NCI-H128 (cell line): ENCODE results near the gene LPP.
"Not testable (repeated sequence)": the region's sequence is repeated elsewhere in the genome, so short reads cannot be mapped to it uniquely, and the experiment has no call there.

Experiments
- DNase-seq: peaks from one replicate; lab custom pipeline; 2025; ENCODE audit not compliant: unreplicated experiment; lab: John Stamatoyannopoulos, UW

The LPP gene

DNA sequence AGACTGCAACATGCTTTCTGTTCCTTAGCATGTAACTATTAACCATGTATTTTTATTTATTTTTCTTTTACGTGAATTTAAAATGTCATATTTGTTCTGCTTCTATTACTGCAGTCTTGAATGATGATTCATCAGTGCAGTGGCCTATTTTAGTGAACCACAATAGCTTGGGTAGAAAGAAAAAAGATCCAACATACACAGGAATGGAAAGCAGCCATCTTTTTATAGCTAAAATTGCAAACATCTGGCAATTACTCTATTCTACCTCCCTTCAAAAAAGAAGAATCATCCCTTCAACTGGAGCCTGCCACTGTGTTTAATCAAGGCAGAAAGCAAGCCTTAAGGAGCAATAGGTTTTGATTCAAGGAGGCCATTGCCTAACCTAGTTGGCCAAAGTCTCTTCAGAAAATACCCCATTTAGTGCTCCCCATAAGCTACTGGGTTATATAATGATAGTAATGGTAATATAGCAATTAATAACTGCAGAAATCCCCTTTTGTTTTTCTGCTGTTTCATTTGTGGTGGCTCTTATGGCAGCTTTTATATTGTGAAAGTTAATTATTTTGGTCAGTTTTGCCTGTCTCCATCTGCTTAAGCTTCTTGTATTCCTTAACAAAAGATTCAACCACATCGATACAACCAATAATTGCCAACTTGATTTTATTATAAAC, 267.3 kb downstream of the LPP start:
- DNase-seq = no peak

DNA sequence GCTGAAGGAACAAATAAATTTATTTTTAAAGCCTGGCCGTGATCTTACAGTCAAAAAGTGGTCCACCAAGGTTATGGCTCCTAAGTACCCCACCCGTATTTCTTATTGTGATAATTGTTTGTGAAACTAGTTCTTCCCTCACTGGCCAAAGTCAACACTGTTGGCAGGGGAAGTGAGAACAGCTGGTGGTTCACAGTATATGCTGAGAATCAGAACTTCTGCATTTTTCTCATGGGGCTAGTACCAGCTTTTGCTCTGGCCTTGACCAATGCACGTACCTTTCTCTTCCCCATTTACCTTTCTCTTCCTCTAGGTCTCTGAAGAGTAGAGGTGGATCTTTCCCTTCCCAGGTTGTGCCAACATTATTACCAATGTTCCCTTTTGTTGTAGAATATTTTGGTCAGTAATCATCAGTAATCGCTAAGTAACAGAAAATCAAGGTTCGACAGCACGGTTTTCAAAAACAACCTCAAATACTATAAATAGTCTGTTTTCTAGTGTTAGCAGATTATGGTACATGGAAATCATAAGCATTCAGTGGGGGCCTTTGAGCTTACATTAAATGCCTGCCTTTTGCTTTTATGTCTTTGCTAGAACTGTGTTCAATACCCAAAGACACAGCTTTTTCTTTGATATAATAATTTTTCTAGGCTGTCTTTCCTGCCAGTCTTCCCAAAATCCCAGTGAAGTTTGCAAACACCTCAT, 268.0 kb downstream of the LPP start:
- DNase-seq = no peak

DNA sequence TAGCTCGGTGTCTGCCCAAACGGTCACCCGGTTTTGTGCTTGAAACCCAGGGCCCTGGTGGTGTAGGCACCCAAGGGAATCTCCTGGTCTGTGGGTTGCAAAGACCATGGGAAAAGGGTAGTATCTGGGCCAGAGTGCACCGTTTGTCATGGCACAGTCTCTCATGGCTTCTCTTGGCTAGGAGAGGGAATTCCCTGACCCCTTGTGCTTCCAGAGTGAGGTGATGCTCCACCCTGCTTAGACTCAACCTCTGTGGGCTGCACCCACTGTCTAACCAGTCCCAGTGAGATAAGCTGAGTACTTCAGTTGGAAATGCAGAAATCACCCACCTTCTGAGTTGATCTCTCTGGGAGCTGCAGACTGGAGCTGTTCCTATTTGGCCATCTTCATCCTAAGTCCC, 274.0 kb downstream of the LPP start:
- not testable (repeated sequence) for DNase-seq

DNA sequence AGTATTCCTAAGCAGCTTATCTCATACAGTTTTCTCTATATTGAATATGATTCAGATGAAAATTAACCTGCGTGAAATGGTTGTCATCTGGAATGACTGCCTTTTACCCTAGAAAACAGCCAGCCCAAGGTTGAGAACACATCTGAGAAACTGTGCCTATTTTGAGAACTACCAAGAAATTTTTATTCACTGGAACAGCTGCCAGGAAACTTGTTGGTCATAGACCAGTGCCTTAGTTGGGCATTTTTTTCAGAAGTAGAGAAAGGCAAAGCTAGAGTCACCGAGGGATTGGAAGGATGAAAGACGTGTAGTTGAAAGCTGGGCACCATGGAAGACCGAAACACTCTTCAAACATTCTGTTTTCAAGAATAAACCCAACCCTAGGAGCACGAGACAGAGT, 277.1 kb downstream of the LPP start:
- no peak for DNase-seq

DNA sequence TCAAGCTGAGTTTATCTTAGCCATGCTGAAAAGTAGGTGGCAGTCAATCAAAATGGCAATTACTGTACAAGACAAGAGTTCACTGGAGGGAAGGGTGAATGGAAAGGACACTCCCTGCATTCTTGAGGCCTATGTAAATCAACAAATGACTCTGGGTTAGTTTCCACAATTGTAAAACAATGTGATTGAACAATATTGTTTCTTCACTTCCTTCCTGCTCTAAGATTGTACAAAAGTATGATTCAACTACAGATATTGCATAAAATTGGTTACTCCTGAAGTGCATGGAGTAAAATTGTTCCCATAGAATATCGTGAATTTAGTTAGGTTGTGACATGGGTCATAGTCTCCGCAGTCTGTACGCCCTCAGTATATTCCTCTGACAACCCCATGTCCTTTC, 277.6 kb downstream of the LPP start:
- DNase-seq = no peak

DNA sequence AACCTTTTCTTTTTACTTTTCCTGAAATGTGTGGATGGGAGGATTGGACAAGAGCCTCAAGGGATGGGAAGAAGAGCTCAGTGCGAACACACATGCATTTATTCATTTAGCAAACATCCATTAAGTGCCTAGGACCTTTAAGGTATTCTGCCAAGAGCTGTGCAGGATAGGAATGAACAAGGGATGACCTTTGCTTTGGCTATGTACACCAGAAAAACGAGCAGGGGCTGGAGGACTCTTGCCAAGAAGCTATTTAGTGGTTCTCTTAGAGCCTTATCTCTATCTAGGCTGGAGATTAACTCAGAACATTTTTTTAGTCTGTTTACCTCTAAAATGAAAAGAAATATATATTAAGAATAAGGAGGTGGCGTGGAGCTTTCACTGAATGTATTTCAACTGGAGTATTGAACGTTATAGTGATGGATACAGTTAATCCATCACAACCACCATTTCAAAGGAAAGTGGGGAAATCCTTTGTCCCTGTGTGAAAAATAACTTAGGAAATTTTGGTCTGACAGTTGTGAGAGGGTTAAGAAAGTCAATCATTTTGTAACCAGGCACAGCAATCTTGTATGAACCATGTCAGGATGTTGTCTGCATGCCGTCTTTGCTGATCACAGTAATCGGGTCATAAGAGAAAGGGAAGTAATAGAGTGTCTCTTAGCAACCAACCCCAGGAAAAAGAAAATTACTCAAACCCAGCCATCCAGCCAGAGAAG, 279.0 kb downstream of the LPP start:
- no peak for DNase-seq

DNA sequence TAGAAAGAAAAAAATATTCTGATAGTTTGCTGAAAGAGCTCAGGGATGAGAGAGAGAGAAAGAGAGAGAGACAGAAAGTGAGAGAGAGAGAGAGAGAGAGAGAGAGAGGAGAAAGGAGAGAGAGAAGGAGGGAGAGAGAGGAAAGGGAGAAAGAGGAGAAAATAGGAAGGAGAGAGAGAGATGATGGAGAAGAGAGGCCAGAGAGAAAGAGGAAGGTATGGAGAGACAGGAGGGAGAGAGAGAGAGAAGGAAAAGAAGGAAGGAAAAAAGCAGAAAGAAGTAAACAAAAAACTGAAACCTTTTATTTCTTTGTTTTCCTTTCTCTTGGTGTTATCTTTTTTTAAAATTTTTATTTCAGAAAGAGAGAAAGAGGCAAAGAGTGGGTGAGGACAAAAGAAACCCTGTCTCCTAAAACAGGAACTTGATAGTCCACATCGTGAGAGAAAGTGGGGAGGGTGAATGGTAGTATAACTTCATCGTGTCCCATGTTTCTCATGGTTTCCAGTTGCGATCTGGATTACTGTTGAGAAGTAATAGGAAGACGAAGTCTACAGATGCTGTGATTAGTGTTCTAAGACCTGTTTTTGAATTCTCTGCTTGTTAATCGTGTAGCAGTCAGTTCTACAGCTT, 279.7 kb downstream of the LPP start:
- DNase-seq = no peak

DNA sequence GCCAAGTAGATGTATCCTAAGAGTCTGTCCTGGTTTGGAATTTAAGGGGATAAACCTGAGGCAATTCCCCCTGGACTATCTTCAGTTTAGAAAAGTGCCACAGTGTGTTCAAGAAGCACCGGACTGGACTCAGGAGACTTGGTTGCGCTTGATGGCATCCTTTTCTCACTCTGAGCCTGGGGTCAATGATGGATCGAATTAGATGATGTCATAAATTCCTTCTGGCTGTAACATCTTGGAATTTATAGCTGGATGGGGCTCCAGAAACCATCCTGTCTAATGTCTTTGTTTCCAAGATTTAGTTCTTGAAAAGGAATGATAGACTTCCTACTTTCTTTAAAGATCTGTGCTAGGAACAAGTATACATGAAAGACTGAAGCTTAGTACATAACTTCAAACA, 280.6 kb downstream of the LPP start:
- DNase-seq = no peak

DNA sequence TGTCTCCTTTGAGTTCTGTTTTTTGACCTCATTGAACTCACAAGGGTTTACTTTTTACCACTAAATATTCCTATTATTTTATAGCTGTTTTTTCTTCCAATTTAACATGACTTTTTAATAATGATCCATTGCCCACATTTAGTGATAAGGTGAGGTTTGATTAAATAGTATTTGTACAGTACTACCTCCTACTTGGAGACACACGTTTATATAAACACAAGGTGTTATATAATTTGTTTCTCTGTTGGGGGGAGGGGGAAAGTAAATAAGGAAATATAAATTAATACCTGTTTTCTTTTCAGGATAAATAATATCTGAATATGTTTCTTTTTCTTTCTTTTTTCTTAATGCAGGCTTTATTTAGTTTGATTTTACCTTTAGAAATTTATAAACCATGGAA, 281.3 kb downstream of the LPP start:
- no peak for DNase-seq

DNA sequence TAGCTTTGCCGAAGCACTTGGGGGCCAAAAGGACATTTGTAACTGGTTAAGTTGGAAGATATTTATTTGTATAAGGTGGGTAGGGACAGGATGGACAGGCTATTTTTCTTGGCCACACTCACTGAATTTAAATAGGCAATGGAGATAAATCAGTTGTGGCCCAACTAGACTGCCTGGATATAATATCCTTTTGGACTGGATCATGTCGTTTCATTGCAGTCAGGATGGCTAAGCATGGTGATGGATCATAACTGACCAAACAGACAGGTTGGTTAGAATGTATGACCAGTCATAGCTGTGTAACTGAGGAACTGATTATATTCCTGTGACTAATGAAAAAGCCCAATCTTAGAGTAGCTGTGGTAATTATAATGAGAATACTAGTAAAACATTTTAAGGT, 284.0 kb downstream of the LPP start:
- no peak for DNase-seq

DNA sequence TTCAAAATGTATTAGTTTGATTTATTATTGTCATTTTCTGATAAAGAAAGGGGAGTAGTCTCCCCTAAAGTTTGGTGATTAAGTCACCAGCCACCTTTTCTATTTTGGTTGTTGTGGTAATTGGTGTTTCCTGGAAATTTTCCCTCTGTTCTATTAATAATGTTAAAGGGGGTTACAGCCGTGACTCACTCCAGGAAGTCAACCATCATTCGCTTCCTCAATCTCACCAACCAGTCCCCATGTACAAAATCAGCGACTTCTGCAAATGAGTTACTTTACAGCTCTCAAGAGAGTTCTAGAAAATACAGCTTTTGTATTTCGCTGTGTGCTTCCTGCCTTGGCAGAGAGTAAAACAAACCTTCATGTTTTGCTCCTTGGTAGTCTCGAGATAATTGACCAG, 285.1 kb downstream of the LPP start:
- DNase-seq = no peak

DNA sequence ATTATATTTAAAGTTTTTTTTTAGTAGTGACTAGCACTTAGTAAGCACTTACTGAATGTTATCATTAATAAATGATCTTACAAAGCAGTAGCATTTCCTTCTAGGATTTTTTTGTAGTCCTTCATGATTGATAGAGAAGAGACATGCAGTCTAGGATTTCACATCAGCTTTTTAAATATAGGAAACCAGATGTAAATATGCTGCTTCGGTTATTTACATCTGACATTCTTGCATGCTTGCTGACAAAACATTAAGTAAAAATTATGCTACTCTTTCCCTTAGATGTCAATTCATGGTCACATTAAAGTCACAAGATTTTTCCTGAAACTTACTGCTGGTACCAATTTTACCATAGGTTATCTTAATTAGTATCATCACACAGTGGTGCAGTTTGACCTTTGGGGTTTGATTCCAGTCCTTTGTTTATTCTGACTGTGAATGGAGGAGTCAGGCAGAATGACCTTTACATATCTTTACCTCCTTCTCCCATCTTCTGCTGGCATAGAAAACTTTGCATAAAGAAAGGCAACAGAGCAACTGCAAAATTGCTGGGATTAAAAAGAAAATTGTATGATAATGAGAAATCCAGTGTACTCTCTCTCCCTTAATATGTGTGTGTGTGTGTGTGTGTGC, 286.5 kb downstream of the LPP start:
- DNase-seq = no peak

DNA sequence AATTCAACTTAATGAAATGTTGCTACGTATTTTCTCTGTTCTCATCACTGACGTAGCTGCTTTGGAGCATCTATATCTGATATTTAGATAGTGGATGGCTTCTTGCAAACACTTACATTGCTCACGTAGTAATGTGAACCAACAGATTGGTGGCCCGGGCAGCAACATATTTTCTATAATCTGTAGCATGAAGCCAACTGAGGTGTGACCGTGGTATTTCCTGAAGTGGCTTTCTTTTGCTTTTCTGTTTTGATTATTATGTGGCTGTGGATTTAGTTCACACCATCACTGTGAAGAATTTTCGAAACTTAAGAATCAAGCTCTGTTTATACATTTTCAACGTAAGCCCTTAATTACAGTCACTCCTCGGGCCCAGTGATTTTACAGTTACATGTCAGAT, 288.5 kb downstream of the LPP start:
- no peak for DNase-seq

DNA sequence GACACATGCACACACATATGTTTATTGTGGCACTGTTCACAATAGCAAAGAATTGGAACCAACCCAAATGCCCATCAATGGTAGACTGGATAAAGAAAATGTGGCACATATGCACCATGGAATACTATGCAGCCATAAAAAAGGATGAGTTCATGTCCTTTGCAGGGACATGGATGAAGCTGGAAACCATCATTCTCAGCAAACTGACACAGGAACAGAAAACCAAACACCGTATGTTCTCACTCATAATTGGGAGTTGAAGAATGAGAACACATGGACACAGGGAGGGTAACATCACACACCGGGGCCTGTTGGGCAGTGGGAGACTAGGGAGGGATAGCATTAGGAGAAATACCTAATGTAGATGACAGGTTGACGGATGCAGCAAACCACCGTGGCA, 291.2 kb downstream of the LPP start:
- DNase-seq = not testable (repeated sequence)

DNA sequence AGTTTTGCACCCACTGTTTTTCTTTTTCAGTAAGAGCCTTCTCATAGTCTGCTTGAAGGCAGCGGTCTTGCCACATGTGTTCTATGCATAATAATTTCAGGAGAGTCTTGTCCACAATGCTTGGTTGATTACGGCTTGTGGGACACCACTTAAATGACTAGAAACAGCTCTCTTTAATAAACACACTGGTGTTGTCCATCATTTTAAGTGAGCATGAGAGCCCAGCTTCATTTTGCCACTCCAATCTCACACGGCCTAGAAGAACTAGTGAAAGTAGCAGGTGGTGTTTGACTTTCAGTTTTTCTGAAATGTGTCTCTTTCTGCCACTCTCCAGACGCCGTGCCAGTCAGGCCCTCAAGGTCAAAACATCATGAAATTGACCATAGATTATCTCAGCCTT, 292.1 kb downstream of the LPP start:
- no peak for DNase-seq

DNA sequence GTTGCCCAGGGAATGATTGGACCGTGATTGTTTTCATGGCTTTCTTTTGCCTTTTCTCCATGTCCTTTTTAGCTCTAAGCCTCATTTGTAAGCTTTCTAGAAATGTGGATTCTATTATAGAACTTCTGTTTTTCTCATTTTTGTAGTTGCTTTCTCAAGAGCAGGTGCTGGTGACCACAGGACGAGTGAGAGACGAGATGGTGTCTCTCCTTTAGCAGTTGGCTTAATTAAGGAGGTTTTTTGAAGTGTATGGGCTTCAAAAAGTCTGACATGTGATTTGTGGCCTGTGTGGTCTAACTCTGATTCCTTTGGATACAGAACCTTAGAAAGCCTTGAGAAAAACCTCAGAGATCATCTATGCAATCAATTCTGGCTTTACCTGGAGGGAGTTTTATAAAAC, 292.8 kb downstream of the LPP start:
- no peak for DNase-seq

DNA sequence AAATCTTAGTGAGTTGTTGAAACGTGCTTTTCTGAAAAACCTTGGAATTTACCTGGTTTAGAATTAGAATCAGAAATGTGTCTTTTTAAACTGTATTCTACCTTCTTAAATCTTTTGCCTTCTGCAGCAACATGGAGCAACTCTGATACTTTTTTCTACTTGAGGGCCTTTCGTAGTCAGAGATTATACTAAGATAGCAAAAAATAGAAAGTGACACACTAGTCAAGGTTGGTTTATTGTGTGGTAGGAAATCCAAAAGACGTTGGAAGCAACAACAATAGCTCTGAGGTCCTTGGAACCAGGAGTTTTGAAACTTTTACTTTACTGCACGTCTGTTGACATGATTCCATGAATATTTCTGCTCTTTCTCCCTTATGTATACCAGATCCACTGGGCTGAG, 294.9 kb downstream of the LPP start:
- no peak for DNase-seq

DNA sequence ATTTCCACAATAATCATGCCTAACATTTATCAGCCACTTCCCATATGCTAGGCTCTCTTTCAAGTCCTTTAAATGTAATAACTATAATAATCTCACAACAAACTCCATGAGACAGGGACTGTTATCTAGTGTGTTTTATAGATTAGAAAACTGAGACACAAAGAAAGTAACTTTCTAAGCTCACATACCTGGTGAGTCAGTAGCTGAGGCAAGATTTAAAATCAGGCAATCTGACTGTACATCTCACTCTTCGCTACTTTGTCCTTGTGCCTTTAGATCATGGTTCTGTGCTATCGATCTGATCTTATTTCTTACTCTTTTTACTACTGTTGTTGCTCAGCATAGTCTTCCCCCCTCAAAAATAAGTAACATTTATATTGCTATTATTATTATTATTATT, 295.5 kb downstream of the LPP start:
- no peak for DNase-seq

DNA sequence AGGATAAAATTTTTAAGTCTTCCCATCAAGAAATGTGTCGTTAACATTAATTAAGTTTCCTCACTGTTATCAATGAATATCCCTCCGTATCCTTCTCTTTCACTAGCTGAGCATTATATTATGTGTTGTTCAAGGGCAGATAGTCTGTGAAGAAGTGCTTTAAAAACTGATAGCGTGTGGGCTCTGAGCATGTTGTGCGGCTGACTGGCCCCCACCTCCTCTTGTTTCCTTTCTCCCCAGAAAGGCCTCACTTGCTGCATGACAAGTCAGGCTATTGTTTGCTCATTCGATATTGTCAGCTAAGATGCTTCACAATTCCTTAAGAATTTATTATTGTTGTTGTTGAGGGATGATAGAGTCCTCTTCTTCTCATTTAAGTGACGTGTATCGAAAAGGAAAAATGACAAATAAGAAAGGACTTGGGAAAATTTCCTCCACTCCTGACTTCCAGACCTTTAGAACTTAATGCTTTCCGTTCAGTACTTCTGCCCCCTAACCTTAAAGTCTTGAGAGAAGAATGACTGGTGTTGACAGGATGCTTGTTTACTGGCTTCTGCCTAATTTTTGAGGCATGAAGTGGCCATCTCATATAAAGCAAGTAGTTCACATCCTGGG, 298.3 kb downstream of the LPP start:
- no peak for DNase-seq

DNA sequence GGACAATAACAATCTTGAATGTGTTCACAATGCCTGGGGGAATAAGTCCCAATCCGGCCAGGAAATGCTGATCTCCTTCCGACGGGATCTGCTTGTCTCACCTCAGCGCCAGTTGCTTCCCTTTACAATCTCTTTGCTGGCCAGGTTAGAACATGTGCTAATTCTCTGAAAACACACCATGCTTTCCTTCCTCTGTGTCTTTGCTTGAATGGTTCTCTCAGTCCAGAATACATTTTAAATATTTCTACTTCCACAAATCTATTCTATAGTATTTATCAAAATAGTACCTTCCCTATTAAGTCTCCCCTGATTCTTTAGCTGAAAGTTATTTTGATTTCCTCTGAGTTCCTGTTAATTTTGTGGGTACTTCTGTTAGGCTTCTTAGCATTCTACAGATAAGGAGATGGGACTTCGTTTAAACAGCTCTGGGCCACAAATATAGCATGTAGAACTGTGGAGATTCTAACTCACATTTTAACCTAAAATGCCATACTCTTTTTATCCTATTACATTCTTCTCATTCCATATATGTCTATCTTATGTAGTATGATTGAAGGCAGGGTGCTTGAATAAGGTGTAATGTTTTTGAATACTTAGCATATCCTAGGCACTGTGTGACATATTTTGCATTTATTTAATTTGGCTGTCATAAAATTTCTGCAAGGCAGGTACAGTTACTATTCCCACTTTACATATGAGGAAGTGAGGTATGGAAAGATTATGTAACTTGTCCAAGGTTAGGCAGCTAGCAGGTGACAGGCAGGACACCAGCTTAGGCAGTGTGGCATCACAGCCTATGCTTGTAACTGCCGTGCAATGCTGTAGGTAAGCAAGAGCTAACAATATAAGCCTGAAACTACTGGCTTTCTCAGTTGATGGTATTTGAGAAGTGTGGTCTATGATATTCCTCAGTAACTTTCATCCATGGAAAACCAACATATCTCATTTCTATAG, 299.8 kb downstream of the LPP start:
- no peak for DNase-seq
